Measurements from ENCODE around the gene MED26.
A peak's percentile ranks its signal among the peaks of the same experiment; 100 is the strongest.
"Not testable (repeated sequence)": the region's sequence is repeated elsewhere in the genome, so short reads cannot be mapped to it uniquely, and the experiment has no call there.

The MED26 gene

GRCh38 chr19:16670291-16670690, 42.3 kb upstream of the MED26 start:
- TF ChIP-seq SALL2 (tag by site-specific recombination; IDR thresholded peaks at IDR 0.05; ENCODE audit: borderline replicate concordance) (no peak), ZNF174 (tag by site-specific recombination; IDR thresholded peaks at IDR 0.05) (no peak), ZNF692 (tag by site-specific recombination; IDR thresholded peaks at IDR 0.05) (no peak), HOXD13 (CRISPR knock-in tag; IDR thresholded peaks at IDR 0.05; ENCODE audit: borderline replicate concordance) (no peak), ZNF324 (tag by site-specific recombination; IDR thresholded peaks at IDR 0.05) (no peak), ZNF473 (tag by site-specific recombination; IDR thresholded peaks at IDR 0.05) (no peak), WT1 (tag by site-specific recombination; IDR thresholded peaks at IDR 0.05) (no peak), PATZ1 (tag by site-specific recombination; IDR thresholded peaks at IDR 0.05) (no peak), ZNF366 (tag by site-specific recombination; conservative IDR thresholded peaks at IDR 0.05) (no peak), ZNF549 (tag by site-specific recombination; IDR thresholded peaks at IDR 0.05) (no peak), CTCF (tag by site-specific recombination; IDR thresholded peaks at IDR 0.05) (no peak)
- Histone ChIP-seq H3K27ac (ENCODE audit: extremely low read depth, low read depth, low read length) (no peak overlapping the region), H3K4me1 (ENCODE audit: control insufficient read depth, insufficient read depth, low read length) (no peaks in the 10 kb centered on the region), H3K4me3 (ENCODE audit: low read depth, low read length) (no peak overlapping the region), H3K36me3 (ENCODE audit: control insufficient read depth in 2 of 2, insufficient read depth in 1 of 2, low read length in 2 of 2) (no peaks in the 10 kb centered on the region), H3K9me3 (ENCODE audit: control insufficient read depth, insufficient read depth, low read depth, low read length) (no peaks in the 10 kb centered on the region)
- ChIA-PET CTCF (no interaction called here), POLR2A (no interaction called here)

- H3K4me3 ChIP-seq (ENCODE audit: low read depth, low read length); CTCF ChIA-PET; POLR2A ChIA-PET; H3K4me1 ChIP-seq (ENCODE audit: control insufficient read depth, insufficient read depth, low read length); H3K9me3 ChIP-seq (ENCODE audit: control insufficient read depth, insufficient read depth, low read depth, low read length); H3K27ac ChIP-seq (ENCODE audit: extremely low read depth, low read depth, low read length); H3K36me3 ChIP-seq (ENCODE audit: control insufficient read depth in 2 of 2, insufficient read depth in 1 of 2, low read length in 2 of 2): not testable (repeated sequence)
- 0 out of 2 replicates have a peak, but pooled peaks have one; percentile 38 for TF ChIP-seq PRDM10 (tag by site-specific recombination; IDR thresholded peaks at IDR 0.05)
These were observed 40.7 kb upstream of the MED26 start for GRCh38 chr19:16668702-16669101.

GRCh38 chr19:16668176-16668575, 40.2 kb upstream of the MED26 start:
- Histone ChIP-seq H3K9me3 (ENCODE audit: control insufficient read depth, insufficient read depth, low read depth, low read length) (no peaks in the 10 kb centered on the region), H3K27ac (ENCODE audit: extremely low read depth, low read depth, low read length) (no peak overlapping the region), H3K4me3 (ENCODE audit: low read depth, low read length) (no peak overlapping the region), H3K36me3 (ENCODE audit: control insufficient read depth in 2 of 2, insufficient read depth in 1 of 2, low read length in 2 of 2) (no peaks in the 10 kb centered on the region), H3K4me1 (ENCODE audit: control insufficient read depth, insufficient read depth, low read length) (no peaks in the 10 kb centered on the region)
- ChIA-PET POLR2A (no interaction called here), CTCF (no interaction called here)
- TF ChIP-seq ZNF664 (tag by site-specific recombination; IDR thresholded peaks at IDR 0.05) (no peak), ZNF292 (tag by site-specific recombination; IDR thresholded peaks at IDR 0.05; ENCODE audit: borderline replicate concordance, low read depth) (no peak), ZNF132 (tag by site-specific recombination; IDR thresholded peaks at IDR 0.05; ENCODE audit: borderline replicate concordance) (no peak), ZNF324 (tag by site-specific recombination; IDR thresholded peaks at IDR 0.05) (no peak), PRDM4 (tag by site-specific recombination; IDR thresholded peaks at IDR 0.05) (no peak), ZNF560 (tag by site-specific recombination; IDR thresholded peaks at IDR 0.05; ENCODE audit: borderline replicate concordance) (no peak), ZNF692 (tag by site-specific recombination; IDR thresholded peaks at IDR 0.05) (no peak)

Measured in HEK293 (cell line).